ENCODE data around the gene ANKLE1. TPM values are rescaled to one million over a fixed set of nuclear protein-coding genes. Genes with fewer than 3 reads are reported as not detected.

Gene ANKLE1
- total and polyA plus RNA-seq, 2 donors (not counting 3 experiments of a cell fraction or from before 2014, with no cell fraction given): 1.9 to 3.1 TPM

GRCh38 chr19:17320435-17320834 is 38.7 kb downstream of the ANKLE1 start:
- ChIA-PET CTCF (interaction anchor here (0.9 kb wide), 1 partner anchor 14 kb away, joined by 3 read pairs; the partner anchor contains the start of gene ANO8), POLR2A (no interaction called here)
- Histone ChIP-seq H3K79me2 (ENCODE audit: control insufficient read depth, insufficient read depth, low read length) (no peaks in the 10 kb centered on the region), H3K27ac (ENCODE audit: insufficient read depth, low read depth, low read length) (no peak overlapping the region), H3K4me3 (replicated peaks in 1 of 3; ENCODE audit: insufficient read depth in 1 of 3, low read depth in 1 of 3, low read length in 3 of 3) (no peak overlapping the region), H3K9me1 (replicated peaks; ENCODE audit: control insufficient read depth, extremely low read depth, insufficient read depth, low read length) (no peaks in the 10 kb centered on the region), H3K4me1 (ENCODE audit: control insufficient read depth, extremely low read depth, insufficient read depth, low read length) (no peaks in the 10 kb centered on the region), H3K9me3 (replicated peaks; ENCODE audit: control insufficient read depth, insufficient read depth, low read length) (no peaks in the 10 kb centered on the region), H3K4me2 (ENCODE audit: insufficient read depth, low read length) (no peak overlapping the region), H3K9ac (replicated peaks; ENCODE audit: extremely low read depth, insufficient read depth, low read length) (no peak overlapping the region), H3K36me3 (ENCODE audit: control insufficient read depth in 2 of 2, extremely low read depth in 1 of 2, insufficient read depth in 2 of 2, low read length in 2 of 2) (peaks cover 6 to 21% of the 10 kb centered on the region in 2 experiments), H4K20me1 (replicated peaks; ENCODE audit: control insufficient read depth, extremely low read depth, insufficient read depth, low read length) (no peaks in the 10 kb centered on the region), H3K27me3 (ENCODE audit: control insufficient read depth in 2 of 2, insufficient read depth in 2 of 2, low read length in 2 of 2) (no peaks in the 10 kb centered on the region), H2AFZ (ENCODE audit: low read depth, low read length) (no peak overlapping the region)
- BruUV-seq (replicated peaks): no TSS peak
- no peak for TF ChIP-seq EZH2 (IDR thresholded peaks at IDR 0.05; ENCODE audit: borderline replicate concordance, low read depth, low read length, severe bottlenecking)
- no peak for TF ChIP-seq POLR2AphosphoS5 (IDR thresholded peaks at IDR 0.05; ENCODE audit: insufficient read depth, low read depth, low read length)
- no peak for TF ChIP-seq CTCF (IDR thresholded peaks at IDR 0.05; ENCODE audit: extremely low read depth in 1 of 2, insufficient read depth in 1 of 2, low read depth in 1 of 2, low read length in 2 of 2)
- TF ChIP-seq, protein P1, sequence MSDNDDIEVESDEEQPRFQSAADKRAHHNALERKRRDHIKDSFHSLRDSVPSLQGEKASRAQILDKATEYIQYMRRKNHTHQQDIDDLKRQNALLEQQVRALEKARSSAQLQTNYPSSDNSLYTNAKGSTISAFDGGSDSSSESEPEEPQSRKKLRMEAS (IDR thresholded peaks at IDR 0.05; ENCODE audit: insufficient read depth, insufficient read length): no peak
- DNase-seq (ENCODE audit: low read depth, low spot score) (no peak), FAIRE-seq (no peak)
- intact Hi-C loops (cut with micrococcal nuclease): no loop called here
- dilution Hi-C loops (cut with MboI; ENCODE audit: extremely low pct_ligation_motif_present, low sequenced_read_pairs): no loop called here
